Lung (tissue), 12 donors: Measurements from ENCODE around the gene FGF19. TPM values are rescaled to one million over a fixed set of nuclear protein-coding genes. Genes with fewer than 3 reads are reported as not detected.
"Not testable (repeated sequence)": the region's sequence is repeated elsewhere in the genome, so short reads cannot be mapped to it uniquely, and the experiment has no call there.

ENCODE experiments used
- ATAC-seq: fragments of 200-7000 bp; cut with Tn5 transposase; one replicate; pipeline ENCODE4 v1.9.1; 2020; ENCODE audit warnings: moderate number of reproducible peaks; ENCODE audit not compliant: insufficient read depth, low FRiP score
- DNase-seq, 3 donors: peaks; one replicate each; pipeline ENCODE4 v3.0.0-alpha.2; 2013 to 2017
- H3K27ac ChIP-seq, 2 donors: one replicate each; pipeline ENCODE4 v1.5.1; 2013; ENCODE audit warnings: mild to moderate bottlenecking in 2 of 2, moderate library complexity in 2 of 2, control low read depth in 1 of 2, inconsistent platforms in 1 of 2, low read depth in 1 of 2, low read length in 1 of 2
- H3K27me3 ChIP-seq, 3 donors: one replicate each; pipeline ENCODE4 v1.5.1; 2013; ENCODE audit warnings: low read length in 2 of 3; ENCODE audit not compliant: control insufficient read depth in 3 of 3, insufficient read depth in 3 of 3
- H3K36me3 ChIP-seq, 4 donors: one replicate each; pipeline ENCODE4 v1.5.1; 2013; ENCODE audit warnings: low read length in 4 of 4, mild to moderate bottlenecking in 1 of 4, moderate library complexity in 1 of 4; ENCODE audit not compliant: control insufficient read depth in 4 of 4, insufficient read depth in 4 of 4
- H3K4me1 ChIP-seq, 5 donors: one replicate each; pipeline ENCODE4 v1.5.1; 2013; ENCODE audit warnings: low read length in 5 of 5, mild to moderate bottlenecking in 2 of 5, moderate library complexity in 1 of 5; ENCODE audit not compliant: control insufficient read depth in 5 of 5, insufficient read depth in 5 of 5
- H3K4me3 ChIP-seq: one replicate; pipeline ENCODE4 v1.5.1; 2013; ENCODE audit warnings: mild to moderate bottlenecking, control low read depth, moderate library complexity
- H3K9ac ChIP-seq, 2 donors: one replicate each; pipeline ENCODE4 v1.5.1; 2013; ENCODE audit warnings: low read length in 2 of 2, control low read depth in 1 of 2; ENCODE audit not compliant: insufficient read depth in 1 of 2
- H3K9me3 ChIP-seq, 4 donors: one replicate each; pipeline ENCODE4 v1.5.1; 2013; ENCODE audit warnings: low read length in 3 of 4, mild to moderate bottlenecking in 1 of 4, moderate library complexity in 1 of 4; ENCODE audit not compliant: control insufficient read depth in 4 of 4, insufficient read depth in 3 of 4
- CTCF ChIP-seq: IDR thresholded peaks from 2 replicates; pipeline ENCODE4 v1.5.1; 2012; ENCODE audit warnings: mild to moderate bottlenecking; ENCODE audit errors: control extremely low read depth, extremely low read depth
- WGBS, 2 donors: extraction: QIAGEN DNeasy Blood & Tissue Kit; methylation state at CpG; one replicate each; pipeline ENCODE4 v1.1.7; 2013; 5-methylcytosine and 5-hydroxymethylcytosine counted together
- polyA plus RNA-seq, 2 donors: library from polyadenylated mRNA; stranded (reverse); fragments of 200-250 nt; gene quantifications; one replicate each; pipeline ENCODE4 v1.2.1, GENCODE V29; 2013
- total RNA-seq, 2 donors: library from RNA; depleted of rRNA in 1 of 2; stranded (reverse); fragments of >200 nt in 1 of 2; gene quantifications; one replicate each; pipeline ENCODE4 v1.2.1, GENCODE V29; 2014 to 2021
- donor health status: control.
- donor health status: control.
- donor health status: Bipolar disorder and iron deficiency.
- donor health status: healthy.
- donor health status: DM: yes; HTN: yes; CAD: no.

FGF19 gene
- total and polyA plus RNA-seq, 4 donors = 0.09 TPM; not detected in 3

- H3K36me3 ChIP-seq = no peaks in the 10 kb centered on the region
- no peak overlapping the region for H3K4me3 ChIP-seq
- no peak for TF ChIP-seq CTCF
- no peak for ATAC-seq
- H3K4me1 ChIP-seq = peaks cover 0 to 19% (median 4%) of the 10 kb centered on the region in 5 donors
- no peak for DNase-seq
- no peak overlapping the region for H3K27ac ChIP-seq
- WGBS, 2 donors = 86% methylated on average over 10 of the region's 10 CpGs
- no peaks in the 10 kb centered on the region for H3K9me3 ChIP-seq
- no peak overlapping the region for H3K9ac ChIP-seq
- H3K27me3 ChIP-seq = peaks cover 0 to 18% (median 14%) of the 10 kb centered on the region in 3 donors
Observed at GRCh38 chr11:69697861-69698260, 6.0 kb downstream of the FGF19 start.

- H3K4me1 ChIP-seq = peaks cover 0 to 19% (median 4%) of the 10 kb centered on the region in 5 donors
- no peak for TF ChIP-seq CTCF
- DNase-seq = no peak
- ATAC-seq = no peak
- peaks cover 0 to 14% (median 10%) of the 10 kb centered on the region in 3 donors for H3K27me3 ChIP-seq
- WGBS, 2 donors = 90 to 93% methylated on average over 8 of the region's 8 CpGs
- no peak overlapping the region for H3K9ac ChIP-seq
- no peaks in the 10 kb centered on the region for H3K36me3 ChIP-seq
- H3K9me3 ChIP-seq = peaks cover 0 to under 1% (median 0%) of the 10 kb centered on the region in 4 donors
- no peak overlapping the region for H3K4me3 ChIP-seq
- H3K27ac ChIP-seq = no peak overlapping the region
Observed at GRCh38 chr11:69697469-69697843, 6.4 kb downstream of the FGF19 start.

GRCh38 chr11:69696749-69697468 is 6.9 kb downstream of the FGF19 start:
- H3K4me1 ChIP-seq = peaks cover 0 to 15% (median 4%) of the 10 kb centered on the region in 5 donors
- peaks cover 0 to 2% (median 0%) of the 10 kb centered on the region in 4 donors for H3K9me3 ChIP-seq
- DNase-seq (no peak), ATAC-seq (no peak)
- H3K27ac ChIP-seq = no peak overlapping the region
- no peak overlapping the region for H3K4me3 ChIP-seq
- H3K9ac ChIP-seq = no peak overlapping the region
- peaks cover 0 to 12% (median 5%) of the 10 kb centered on the region in 3 donors for H3K27me3 ChIP-seq
- H3K36me3 ChIP-seq = no peaks in the 10 kb centered on the region
- TF ChIP-seq CTCF = no peak
- 66 to 70% methylated on average over 15 of the region's 15 CpGs for WGBS, 2 donors

GRCh38 chr11:69695995-69696394 is 7.8 kb downstream of the FGF19 start:
- not testable (repeated sequence) for H3K27me3 ChIP-seq, H3K9me3 ChIP-seq, H3K27ac ChIP-seq, H3K36me3 ChIP-seq, H3K4me3 ChIP-seq, DNase-seq, H3K9ac ChIP-seq, ATAC-seq, H3K4me1 ChIP-seq
- 83 to 85% methylated on average over 6 of the region's 6 CpGs for WGBS, 2 donors
